T-helper 1 cell (primary cell): Measurements from ENCODE around the gene XPO4.
"Not testable (repeated sequence)": the region's sequence is repeated elsewhere in the genome, so short reads cannot be mapped to it uniquely, and the experiment has no call there.

Source experiments
- DNase-seq, 5 donors: peaks; one replicate each; pipeline ENCODE4 v3.0.0-alpha.2; 2012 to 2020
- total RNA-seq, 4 donors: gene quantifications; one replicate each; lab custom pipeline; 2026; lab: John Stamatoyannopoulos, UW

XPO4 gene
- 76.0 to 93.9 (median 86.3) reads per million in 4 donors for total RNA-seq

GRCh38 chr13:20902438-20903163 is at the start of gene XPO4:
XPO4 (minus strand) TSS chr13:20902746; CDS start chr13:20902738, 8 bp downstream.
- peak; percentile 53 to 81 (median 69) for DNase-seq

- DNase-seq: not testable (repeated sequence)
These were observed 45.5 kb upstream of the XPO4 start for GRCh38 chr13:20948001-20948400.

DNA sequence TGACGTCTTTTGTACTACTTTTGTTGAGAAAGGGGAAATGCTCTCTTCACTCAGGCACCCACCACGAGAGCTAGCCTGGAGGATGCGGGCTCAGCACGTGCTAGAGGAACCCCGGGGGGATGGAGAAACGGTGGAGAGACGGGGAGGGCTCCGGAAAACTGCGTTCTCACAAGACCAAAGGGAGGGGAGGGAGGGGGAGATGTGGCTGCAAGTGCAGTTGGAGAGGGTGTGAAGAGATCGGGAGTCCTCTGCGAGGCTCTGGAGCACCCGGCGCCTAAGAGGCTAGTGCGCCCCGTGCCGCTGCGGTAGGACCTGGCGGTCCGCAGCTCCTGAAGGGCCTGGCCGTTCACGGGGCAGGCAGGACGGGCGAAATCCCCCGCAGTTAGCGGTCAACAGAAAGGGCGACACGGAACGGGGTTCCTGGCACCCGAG is 43.4 kb upstream of the XPO4 start:
- no peak for DNase-seq

DNA sequence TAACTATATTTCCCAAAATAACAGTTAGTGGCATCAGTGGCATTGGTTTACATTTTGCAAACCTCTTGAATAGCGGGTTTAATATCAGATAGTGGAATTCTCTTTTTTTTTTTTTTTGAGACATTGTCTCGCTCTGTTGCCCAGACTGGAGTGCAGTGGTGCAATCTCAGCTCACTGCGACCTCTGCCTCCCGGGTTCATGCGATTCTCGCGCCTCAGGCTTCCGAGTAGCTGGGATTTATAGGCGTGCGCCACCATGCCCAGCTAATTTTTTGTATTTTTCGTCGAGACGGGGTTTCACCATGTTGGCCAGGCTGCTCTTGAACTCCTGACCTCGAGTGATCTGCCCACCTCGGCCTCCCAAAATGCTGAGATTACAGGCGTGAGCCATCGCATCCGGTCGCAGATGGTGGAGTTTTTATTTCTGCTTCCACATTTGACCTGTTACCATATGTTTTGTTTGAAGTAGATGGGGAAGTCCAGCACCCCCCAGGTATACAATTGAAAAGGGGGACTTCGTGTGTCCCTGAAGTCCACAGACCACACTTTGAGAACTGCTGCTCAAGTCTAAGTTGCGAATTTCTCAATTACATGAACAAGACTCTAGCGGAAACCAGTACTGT is 40.5 kb upstream of the XPO4 start:
- DNase-seq: no peak

DNA sequence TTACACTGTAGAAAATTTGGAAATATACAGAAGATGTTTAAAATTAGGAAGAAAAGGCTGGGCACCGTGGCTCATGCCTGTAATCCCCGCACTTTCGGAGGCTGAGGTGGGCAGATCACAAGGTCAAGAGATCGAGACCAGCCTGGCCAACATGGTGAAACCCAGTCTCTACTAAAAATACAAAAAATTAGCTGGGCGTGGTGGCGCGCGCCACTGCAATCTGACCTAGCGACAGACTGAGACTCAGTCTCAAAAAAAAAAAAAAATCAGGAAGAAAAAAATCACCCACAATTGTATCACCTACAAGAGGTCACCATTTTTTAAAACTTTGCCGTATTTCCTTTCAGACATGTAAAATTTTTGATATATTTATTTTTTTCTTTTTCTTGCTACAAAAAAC is 38.0 kb upstream of the XPO4 start:
- DNase-seq: not testable (repeated sequence)

DNA sequence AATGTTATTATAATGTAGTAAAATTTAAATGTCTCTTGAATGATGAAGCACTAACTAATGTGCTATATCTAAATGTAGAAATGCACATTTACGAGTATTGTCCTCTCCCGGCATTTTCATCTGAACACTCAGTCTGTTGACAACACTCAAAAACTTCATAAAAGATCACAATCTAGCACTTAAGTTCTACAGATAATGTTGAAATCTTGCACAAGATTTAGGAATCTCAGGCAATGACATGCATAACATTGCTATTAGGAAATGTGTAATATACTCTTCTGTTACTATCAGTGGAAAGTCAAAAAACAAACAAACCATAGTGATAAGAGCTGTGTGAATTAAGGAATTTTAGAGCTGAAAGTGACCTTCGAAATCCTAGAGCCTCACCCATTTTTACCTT is 37.5 kb upstream of the XPO4 start:
- no peak for DNase-seq

DNA sequence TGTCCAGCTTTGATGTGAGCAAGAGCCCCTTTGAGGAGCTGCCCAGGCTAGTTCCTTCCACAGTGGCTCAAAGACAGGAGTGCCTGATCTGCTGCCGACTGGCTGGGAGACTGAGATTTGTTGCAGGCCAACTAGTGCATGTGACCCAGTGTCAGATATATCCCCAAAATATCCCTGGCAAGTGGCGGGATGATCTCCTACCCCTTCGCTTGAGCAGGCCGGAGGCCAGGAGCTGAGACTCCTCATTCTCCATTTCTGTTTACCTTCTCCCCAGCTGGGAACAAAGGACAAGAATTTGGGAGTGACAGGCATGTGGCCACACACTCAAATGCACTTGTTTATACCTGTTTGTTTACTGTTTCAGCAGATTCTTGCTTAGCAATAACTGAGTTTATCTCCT is 37.1 kb upstream of the XPO4 start:
- no peak for DNase-seq

- no peak for DNase-seq
These were observed 35.8 kb upstream of the XPO4 start for GRCh38 chr13:20938302-20938701.

DNA sequence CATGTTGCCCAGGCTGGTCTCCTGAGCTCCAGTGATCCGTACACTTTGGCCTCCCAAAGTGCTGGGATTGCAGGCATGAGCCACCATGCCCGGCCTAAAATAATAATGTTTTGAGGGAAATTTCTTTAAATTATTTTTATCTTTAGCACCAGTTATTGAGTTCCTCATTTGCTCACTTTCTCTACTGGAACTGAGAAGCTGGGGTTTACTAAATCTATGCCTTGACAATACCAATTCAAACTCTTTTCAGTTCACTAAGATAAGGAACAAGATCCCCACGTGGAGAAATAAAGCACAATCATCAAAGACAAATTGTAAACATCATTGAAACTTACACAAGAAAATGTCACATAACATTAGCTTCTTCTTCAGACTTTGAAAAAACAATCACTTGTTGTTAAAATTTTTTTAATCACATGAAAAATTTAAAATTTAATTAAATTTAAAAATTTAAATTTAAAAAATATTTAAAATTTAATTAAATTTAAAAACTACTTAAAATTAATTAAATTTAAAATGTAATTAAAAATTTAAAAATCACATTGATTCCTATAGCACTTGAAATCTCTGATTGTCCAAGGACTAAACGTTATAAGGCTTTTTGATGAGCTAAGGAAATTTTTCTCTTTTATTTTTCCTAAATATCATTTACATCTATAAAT is 25.2 kb upstream of the XPO4 start:
- DNase-seq: no peak

DNA sequence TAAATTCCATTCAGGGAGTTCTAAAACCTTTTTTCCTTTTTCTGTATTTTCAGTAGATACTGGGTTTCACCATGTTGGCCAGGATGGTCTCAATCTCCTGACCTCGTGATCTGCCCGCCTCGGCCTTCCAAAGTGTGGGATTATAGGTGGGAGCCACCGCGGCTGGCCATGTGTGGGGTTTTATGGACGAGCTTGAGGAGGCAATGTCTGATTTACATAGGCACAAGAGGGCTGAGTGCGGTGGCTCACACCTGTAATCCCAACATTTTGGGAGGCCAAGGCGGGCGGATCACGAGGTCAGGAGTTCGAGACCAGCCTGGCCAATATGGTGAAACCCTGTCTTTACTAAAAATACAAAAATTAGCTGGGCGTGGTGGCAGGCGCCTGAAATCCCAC is 22.8 kb upstream of the XPO4 start:
- DNase-seq: not testable (repeated sequence)

- DNase-seq: peak; percentile 33 to 69 (median 58)
These were observed 22.3 kb upstream of the XPO4 start for GRCh38 chr13:20924758-20925394.

- DNase-seq: no peak
These were observed 20.7 kb upstream of the XPO4 start for GRCh38 chr13:20923272-20923671.

- DNase-seq: no peak
These were observed 19.0 kb upstream of the XPO4 start for GRCh38 chr13:20921572-20921971.

DNA sequence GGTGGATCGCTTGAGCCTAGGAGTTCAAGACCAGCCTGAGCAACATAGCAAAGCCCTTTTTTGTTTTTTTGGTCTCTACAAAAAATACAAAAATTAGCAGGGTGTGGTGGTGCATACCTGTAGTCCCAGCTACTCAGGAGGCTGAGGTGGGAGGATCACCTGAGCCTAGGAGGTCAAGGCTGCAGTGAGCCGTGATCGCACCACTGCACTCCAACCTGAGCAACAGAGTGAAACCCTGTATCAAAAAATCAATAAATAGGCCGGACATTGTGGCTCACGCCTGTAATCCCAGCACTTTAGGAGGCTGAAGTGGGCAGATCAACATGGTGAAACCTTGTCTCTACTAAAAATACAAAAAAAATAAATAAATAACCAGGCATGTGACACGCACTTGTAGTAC is 13.1 kb upstream of the XPO4 start:
- DNase-seq: not testable (repeated sequence)

- no peak for DNase-seq
These were observed 8.5 kb upstream of the XPO4 start for GRCh38 chr13:20911037-20911436.

GRCh38 chr13:20908714-20909497 is 6.4 kb upstream of the XPO4 start:
- DNase-seq: no peak

DNA sequence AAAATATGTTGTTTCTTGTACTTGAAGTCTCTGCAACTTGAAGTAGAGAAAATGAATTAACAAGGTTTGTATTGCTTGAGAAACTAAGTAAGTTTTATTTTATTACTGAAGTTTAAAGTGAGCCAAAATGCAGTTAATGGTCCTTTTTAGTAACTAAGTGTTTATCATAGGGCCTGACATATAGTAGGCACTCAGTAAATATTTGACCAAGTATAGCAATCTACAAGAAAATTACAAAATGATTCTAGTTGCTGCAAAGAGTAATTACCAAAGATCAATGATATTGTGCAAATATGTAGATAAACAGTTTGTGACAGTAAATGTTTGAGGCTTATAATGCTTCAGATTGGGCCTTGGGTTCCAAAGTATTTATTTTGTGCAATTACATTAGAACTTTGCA is 2.4 kb upstream of the XPO4 start:
- no peak for DNase-seq

DNA sequence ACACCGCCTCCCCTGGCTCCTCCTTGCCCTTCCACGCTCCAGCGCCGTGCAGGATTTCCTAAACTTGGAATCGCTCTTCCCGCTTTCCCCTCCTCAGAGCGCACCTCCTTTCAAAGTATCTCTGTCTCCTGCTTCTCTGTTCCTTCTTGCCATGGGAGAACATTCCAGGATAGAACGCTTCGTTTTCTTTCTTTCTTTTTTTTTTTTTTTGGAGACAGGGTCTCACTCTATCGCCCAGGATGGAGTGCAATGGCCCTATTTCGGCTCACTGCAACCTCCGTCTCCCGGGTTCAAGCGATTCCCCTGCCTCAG is 574 bp upstream of the XPO4 start:
- no peak for DNase-seq

- DNase-seq: peak in 2 of 5 donors; percentile 12 to 17
These were observed 693 bp downstream of the XPO4 start for GRCh38 chr13:20901668-20902437.

GRCh38 chr13:20894245-20894644 is 8.3 kb downstream of the XPO4 start:
- no peak for DNase-seq

DNA sequence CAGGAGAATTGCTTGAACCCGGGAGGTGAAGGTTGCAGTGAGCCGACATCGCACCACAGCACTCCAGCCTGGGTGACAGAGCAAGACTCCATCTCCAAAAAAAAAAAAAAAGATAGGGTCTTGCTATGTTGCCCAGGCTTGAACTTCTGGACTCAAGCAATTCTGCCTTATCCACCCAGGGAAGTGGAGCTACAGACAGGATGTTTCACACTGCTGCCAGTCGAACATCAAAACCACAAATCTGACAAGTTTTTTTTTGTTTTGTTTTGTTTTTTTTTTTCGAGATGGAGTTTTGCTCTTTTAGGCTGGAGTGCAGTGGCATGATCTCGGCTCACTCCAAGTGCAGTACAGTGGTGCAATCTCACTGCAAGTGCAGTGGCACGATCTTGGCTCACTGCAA is 10.8 kb downstream of the XPO4 start:
- peak in 1 of 5 donors; percentile 54 for DNase-seq

GRCh38 chr13:20891034-20891433 is 11.5 kb downstream of the XPO4 start:
- no peak for DNase-seq
